Measurements from ENCODE around the gene BHLHA15. TPM values are rescaled to one million over a fixed set of nuclear protein-coding genes. Genes with fewer than 3 reads are reported as not detected.

The BHLHA15 gene
- total RNA-seq, 2 donors from 2014 or later, result 247 to 584 TPM

- Histone ChIP-seq H3K27me3 (no peaks in the 10 kb centered on the region), H3K36me3 (replicated peaks in 1 of 2; ENCODE audit: insufficient read depth in 1 of 2, low read depth in 2 of 2) (no peaks in the 10 kb centered on the region), H3K9me3 (no peaks in the 10 kb centered on the region), H3K4me1 (peaks cover 54% of the 10 kb centered on the region), H3K4me3 (no peak overlapping the region), H3K27ac (peak overlapping the region in 2 of 4 donors; percentile 91 to 94)
- ATAC-seq (no peak), DNase-seq (no peak)
- WGBS, 2 donors, result 76 to 78% methylated on average over 5 to 6 of the region's 6 CpGs
- intact Hi-C loops (cut with DNase I), result no loop called here
- no peak for TF ChIP-seq CTCF (IDR thresholded peaks at IDR 0.05)
- TF ChIP-seq POLR2A (IDR thresholded peaks at IDR 0.05), result no peak
These were observed 37.9 kb downstream of the BHLHA15 start for GRCh38 chr7:98249106-98249505.

- Histone ChIP-seq H3K36me3 (replicated peaks in 1 of 2; ENCODE audit: insufficient read depth in 1 of 2, low read depth in 2 of 2) (no peaks in the 10 kb centered on the region), H3K27me3 (no peaks in the 10 kb centered on the region), H3K9me3 (no peaks in the 10 kb centered on the region), H3K27ac (peak overlapping the region; percentile 86 to 98 (median 92)), H3K4me1 (peaks cover 46% of the 10 kb centered on the region), H3K4me3 (no peak overlapping the region)
- peak in 2 of 4 donors; percentile 32 to 33 for DNase-seq
- WGBS, 2 donors, result 16 to 22% methylated on average over 3 of the region's 3 CpGs
- ATAC-seq, result no peak
- intact Hi-C loops (cut with DNase I), result no loop called here
- TF ChIP-seq CTCF (IDR thresholded peaks at IDR 0.05) (no peak), POLR2A (IDR thresholded peaks at IDR 0.05) (no peak)
These were observed 39.5 kb downstream of the BHLHA15 start for GRCh38 chr7:98250789-98251188.

GRCh38 chr7:98251231-98251600 is 40.0 kb downstream of the BHLHA15 start:
- Histone ChIP-seq H3K4me3 (peak overlapping the region; percentile 75 to 83), H3K4me1 (peaks cover 42% of the 10 kb centered on the region), H3K36me3 (replicated peaks in 1 of 2; ENCODE audit: insufficient read depth in 1 of 2, low read depth in 2 of 2) (no peaks in the 10 kb centered on the region), H3K27me3 (no peaks in the 10 kb centered on the region), H3K27ac (peak overlapping the region; percentile 86 to 98 (median 92)), H3K9me3 (no peaks in the 10 kb centered on the region)
- no peak for ATAC-seq
- DNase-seq, result no peak
- intact Hi-C loops (cut with DNase I), result no loop called here
- TF ChIP-seq CTCF (IDR thresholded peaks at IDR 0.05), result no peak
- TF ChIP-seq POLR2A (IDR thresholded peaks at IDR 0.05), result no peak
- WGBS, 2 donors, result 2 to 6% methylated on average over 7 to 9 of the region's 9 CpGs

GRCh38 chr7:98251601-98252424 is 40.6 kb downstream of the BHLHA15 start, which contains the start of gene TECPR1:
Gene TECPR1 (minus strand): TSS chr7:98252232. CDS start chr7:98246146, 6,086 bp downstream.
- Histone ChIP-seq H3K9me3 (no peaks in the 10 kb centered on the region), H3K27ac (peak within 1 kb of the TSS; percentile 86 to 98 (median 92)), H3K27me3 (no peaks in the 10 kb centered on the region), H3K4me1 (peaks cover 37% of the 10 kb centered on the region), H3K4me3 (peak within 1 kb of the TSS; percentile 75 to 83), H3K36me3 (replicated peaks in 1 of 2; ENCODE audit: insufficient read depth in 1 of 2, low read depth in 2 of 2) (peaks cover 0 to under 1% of the 10 kb centered on the region in 2 donors)
- 1% methylated on average over 68 of the region's 69 CpGs; no CpG with 5 or more reads in 1 of the 2 donors for WGBS, 2 donors
- TF ChIP-seq POLR2A (IDR thresholded peaks at IDR 0.05), result peak; percentile 55 to 73 (median 72)
- TF ChIP-seq CTCF (IDR thresholded peaks at IDR 0.05), result peak in 3 of 7 experiments; percentile 1 to 15 (median 11)
- ATAC-seq (peak; percentile 95), DNase-seq (peak; percentile 97 to 98 (median 97))
- intact Hi-C loops (cut with DNase I), result no loop called here

Data from body of pancreas (tissue), 4 donors.